GM23338 (cell line): Measurements from ENCODE around the gene IRF8.

Experiments used
- CREB1 ChIP-seq: fragments of 250-450 bp; sonication (Bioruptor Pico); IDR thresholded peaks from 2 replicates; pipeline ENCODE4 v1.5.0; 2020; ENCODE audit warnings: low read depth, mild to moderate bottlenecking, moderate library complexity
- CTCF ChIP-seq, 2 experiments: fragments of 200-600 bp in 1 of 2; sonication (generic) in 1 of 2; conservative IDR thresholded peaks; 2 replicates each; pipeline versions ENCODE4 v1.5.1 to v1.6.1; 2016 to 2017; ENCODE audit warnings: antibody characterized with exemption in 2 of 2, low read depth in 2 of 2, mild to moderate bottlenecking in 2 of 2, moderate library complexity in 1 of 2
- EZH2 ChIP-seq: fragments of 200-600 bp; sonication (generic); IDR thresholded peaks from one replicate; pipeline ENCODE4 v1.8.0; 2017; ENCODE audit warnings: antibody characterized with exemption, mild to moderate bottlenecking, low read depth; ENCODE audit not compliant: unreplicated experiment
- EZH2phosphoT487 ChIP-seq: fragments of 200-600 bp; sonication (generic); IDR thresholded peaks from one replicate; pipeline ENCODE4 v1.8.1; 2018; ENCODE audit warnings: antibody characterized with exemption; ENCODE audit not compliant: unreplicated experiment
- JUNB ChIP-seq: IDR thresholded peaks from one replicate; pipeline ENCODE4 v1.6.1; 2016; ENCODE audit warnings: antibody characterized with exemption; ENCODE audit not compliant: unreplicated experiment
- NANOG ChIP-seq: IDR thresholded peaks from 2 replicates; pipeline ENCODE4 v1.6.1; 2016; ENCODE audit warnings: antibody characterized with exemption, borderline replicate concordance
- POLR2AphosphoS5 ChIP-seq: IDR thresholded peaks from 2 replicates; pipeline ENCODE4 v1.6.1; 2016; ENCODE audit warnings: antibody characterized with exemption, low read depth
- STAT1 ChIP-seq: IDR thresholded peaks from one replicate; pipeline ENCODE4 v1.6.1; 2016; ENCODE audit warnings: antibody characterized with exemption; ENCODE audit not compliant: unreplicated experiment
- ZNF114 ChIP-seq: fragments of 250-450 bp; sonication (Bioruptor Pico); IDR thresholded peaks from 2 replicates; pipeline ENCODE4 v1.5.0; 2020; ENCODE audit warnings: mild to moderate bottlenecking, moderate library complexity
- ZNF331 ChIP-seq: fragments of 250-450 bp; sonication (Bioruptor Pico); IDR thresholded peaks from 2 replicates; pipeline ENCODE4 v1.5.0; 2020; ENCODE audit warnings: low read depth, mild to moderate bottlenecking, moderate library complexity
- TF ChIP-seq, protein P1 (sequence below): IDR thresholded peaks from one replicate; pipeline ENCODE4 v1.6.1; 2018; ENCODE audit warnings: antibody characterized with exemption; ENCODE audit not compliant: unreplicated experiment
- TF ChIP-seq, protein P2 (sequence below): IDR thresholded peaks from 2 replicates; pipeline ENCODE4 v1.6.1; 2016; ENCODE audit warnings: antibody characterized with exemption

DNA sequence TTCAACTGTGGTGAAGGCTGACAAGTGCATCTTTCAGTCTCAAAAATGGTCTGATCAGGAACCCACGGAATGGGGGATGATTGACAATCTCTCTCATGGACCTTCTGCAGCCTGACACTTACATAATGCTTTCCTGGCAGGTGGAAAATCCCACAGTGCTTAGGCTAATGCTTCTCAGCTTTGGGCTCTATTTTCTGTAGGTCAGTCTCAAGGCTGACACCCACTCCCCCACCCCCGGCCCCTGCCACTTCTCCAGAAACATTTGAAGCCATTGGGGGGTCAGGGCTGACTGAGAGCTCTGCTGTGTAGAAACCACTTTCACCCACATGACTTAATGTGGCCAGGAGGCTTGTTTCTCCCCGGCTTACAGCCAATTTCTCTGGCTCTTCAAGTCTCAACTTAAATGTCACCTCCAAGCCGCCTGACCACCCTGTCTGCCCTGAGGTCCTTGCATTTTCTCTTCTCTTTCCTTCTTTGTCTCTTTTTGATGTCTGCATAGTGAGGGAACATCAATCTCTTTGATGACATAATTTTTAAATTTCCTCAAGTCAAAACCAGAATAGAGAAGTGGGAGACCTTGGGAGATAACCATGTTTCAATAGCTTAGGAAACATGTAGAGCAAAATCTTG, 16.7 kb upstream of the IRF8 start:
- TF ChIP-seq CTCF (conservative IDR thresholded peaks at IDR 0.05; ENCODE audit: low read depth in 2 of 2) (no peak), JUNB (no peak), EZH2 (no peak), POLR2AphosphoS5 (no peak), ZNF114 (CRISPR knock-in tag) (no peak), STAT1 (no peak), EZH2phosphoT487 (no peak), NANOG (no peak), ZNF331 (CRISPR knock-in tag) (no peak), CREB1 (CRISPR knock-in tag) (no peak)
- TF ChIP-seq, protein P1, sequence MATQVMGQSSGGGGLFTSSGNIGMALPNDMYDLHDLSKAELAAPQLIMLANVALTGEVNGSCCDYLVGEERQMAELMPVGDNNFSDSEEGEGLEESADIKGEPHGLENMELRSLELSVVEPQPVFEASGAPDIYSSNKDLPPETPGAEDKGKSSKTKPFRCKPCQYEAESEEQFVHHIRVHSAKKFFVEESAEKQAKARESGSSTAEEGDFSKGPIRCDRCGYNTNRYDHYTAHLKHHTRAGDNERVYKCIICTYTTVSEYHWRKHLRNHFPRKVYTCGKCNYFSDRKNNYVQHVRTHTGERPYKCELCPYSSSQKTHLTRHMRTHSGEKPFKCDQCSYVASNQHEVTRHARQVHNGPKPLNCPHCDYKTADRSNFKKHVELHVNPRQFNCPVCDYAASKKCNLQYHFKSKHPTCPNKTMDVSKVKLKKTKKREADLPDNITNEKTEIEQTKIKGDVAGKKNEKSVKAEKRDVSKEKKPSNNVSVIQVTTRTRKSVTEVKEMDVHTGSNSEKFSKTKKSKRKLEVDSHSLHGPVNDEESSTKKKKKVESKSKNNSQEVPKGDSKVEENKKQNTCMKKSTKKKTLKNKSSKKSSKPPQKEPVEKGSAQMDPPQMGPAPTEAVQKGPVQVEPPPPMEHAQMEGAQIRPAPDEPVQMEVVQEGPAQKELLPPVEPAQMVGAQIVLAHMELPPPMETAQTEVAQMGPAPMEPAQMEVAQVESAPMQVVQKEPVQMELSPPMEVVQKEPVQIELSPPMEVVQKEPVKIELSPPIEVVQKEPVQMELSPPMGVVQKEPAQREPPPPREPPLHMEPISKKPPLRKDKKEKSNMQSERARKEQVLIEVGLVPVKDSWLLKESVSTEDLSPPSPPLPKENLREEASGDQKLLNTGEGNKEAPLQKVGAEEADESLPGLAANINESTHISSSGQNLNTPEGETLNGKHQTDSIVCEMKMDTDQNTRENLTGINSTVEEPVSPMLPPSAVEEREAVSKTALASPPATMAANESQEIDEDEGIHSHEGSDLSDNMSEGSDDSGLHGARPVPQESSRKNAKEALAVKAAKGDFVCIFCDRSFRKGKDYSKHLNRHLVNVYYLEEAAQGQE, result no peak
- TF ChIP-seq, protein P2, sequence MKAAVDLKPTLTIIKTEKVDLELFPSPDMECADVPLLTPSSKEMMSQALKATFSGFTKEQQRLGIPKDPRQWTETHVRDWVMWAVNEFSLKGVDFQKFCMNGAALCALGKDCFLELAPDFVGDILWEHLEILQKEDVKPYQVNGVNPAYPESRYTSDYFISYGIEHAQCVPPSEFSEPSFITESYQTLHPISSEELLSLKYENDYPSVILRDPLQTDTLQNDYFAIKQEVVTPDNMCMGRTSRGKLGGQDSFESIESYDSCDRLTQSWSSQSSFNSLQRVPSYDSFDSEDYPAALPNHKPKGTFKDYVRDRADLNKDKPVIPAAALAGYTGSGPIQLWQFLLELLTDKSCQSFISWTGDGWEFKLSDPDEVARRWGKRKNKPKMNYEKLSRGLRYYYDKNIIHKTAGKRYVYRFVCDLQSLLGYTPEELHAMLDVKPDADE, result no peak
